SK-N-SH treated with all-trans-retinoic acid at 6 μM for 48 hours (cell line): ENCODE data around the gene CGB7.

Experiments
- ATAC-seq: fragments of 200-7000 bp; cut with Tn5 transposase; 3 replicates; pipeline ENCODE4 v1.9.1; 2020; ENCODE audit warnings: mild to moderate bottlenecking, moderate library complexity
- ARNTL ChIP-seq: fragments of 450-650 bp; formaldehyde crosslinking; IDR thresholded peaks from 2 replicates; pipeline ENCODE4 v1.5.0; 2020; ENCODE audit warnings: low read depth, mild to moderate bottlenecking, moderate library complexity, borderline replicate concordance
- BACH2 ChIP-seq: fragments of 250-450 bp; sonication (Bioruptor Pico); IDR thresholded peaks from 2 replicates; pipeline ENCODE4 v1.9.0; 2021; ENCODE audit warnings: mild to moderate bottlenecking, borderline replicate concordance
- CREB5 ChIP-seq: fragments of 250-450 bp; sonication (Bioruptor Pico); IDR thresholded peaks from 2 replicates; pipeline ENCODE4 v1.5.1; 2020; ENCODE audit warnings: low read depth, mild to moderate bottlenecking, moderate library complexity
- CSDC2 ChIP-seq: fragments of 250-450 bp; sonication (Bioruptor Pico); IDR thresholded peaks from 2 replicates; pipeline ENCODE4 v1.5.0; 2020; ENCODE audit warnings: mild to moderate bottlenecking, moderate library complexity
- CSRNP3 ChIP-seq: fragments of 250-450 bp; sonication (Bioruptor Pico); IDR thresholded peaks from 2 replicates; pipeline ENCODE4 v1.5.1; 2021; ENCODE audit warnings: mild to moderate bottlenecking, moderate library complexity
- ESRRG ChIP-seq: fragments of 250-450 bp; sonication (Bioruptor Pico); IDR thresholded peaks from 2 replicates; pipeline ENCODE4 v1.6.1; 2021; ENCODE audit warnings: mild to moderate bottlenecking
- GLIS3 ChIP-seq: fragments of 250-450 bp; sonication (Bioruptor Pico); IDR thresholded peaks from 2 replicates; pipeline ENCODE4 v1.5.0; 2020; ENCODE audit warnings: mild to moderate bottlenecking, moderate library complexity
- ISL1 ChIP-seq: fragments of 250-450 bp; sonication (Bioruptor Pico); IDR thresholded peaks from 2 replicates; pipeline ENCODE4 v2.1.2; 2022; ENCODE audit warnings: mild to moderate bottlenecking, moderate library complexity
- OSR1 ChIP-seq: fragments of 250-450 bp; sonication (Bioruptor Pico); IDR thresholded peaks from 2 replicates; pipeline ENCODE4 v1.8.0; 2022; ENCODE audit warnings: moderate library complexity, mild to moderate bottlenecking, inconsistent platforms
- PATZ1 ChIP-seq: fragments of 250-450 bp; sonication (Bioruptor Pico); IDR thresholded peaks from 2 replicates; pipeline ENCODE4 v1.8.0; 2020; ENCODE audit warnings: mild to moderate bottlenecking, moderate library complexity, borderline replicate concordance
- POU6F1 ChIP-seq: fragments of 250-450 bp; sonication (Bioruptor Pico); IDR thresholded peaks from 2 replicates; pipeline ENCODE4 v1.8.0; 2021; ENCODE audit warnings: low read depth, mild to moderate bottlenecking, moderate library complexity, borderline replicate concordance
- PPARA ChIP-seq: fragments of 250-450 bp; sonication (Bioruptor Pico); IDR thresholded peaks from 2 replicates; pipeline ENCODE4 v1.5.0; 2020; ENCODE audit warnings: mild to moderate bottlenecking, borderline replicate concordance
- RARB ChIP-seq: fragments of 250-450 bp; sonication (Bioruptor Pico); IDR thresholded peaks from 2 replicates; pipeline ENCODE4 v1.8.0; 2021; ENCODE audit warnings: mild to moderate bottlenecking, moderate library complexity
- SNAI2 ChIP-seq: fragments of 250-450 bp; sonication (Bioruptor Pico); IDR thresholded peaks from 2 replicates; pipeline ENCODE4 v1.5.0; 2020; ENCODE audit warnings: mild to moderate bottlenecking, moderate library complexity
- TOX ChIP-seq: fragments of 250-450 bp; sonication (Bioruptor Pico); IDR thresholded peaks from 2 replicates; pipeline ENCODE4 v1.8.0; 2021; ENCODE audit warnings: mild to moderate bottlenecking, moderate library complexity, borderline replicate concordance
- TSHZ2 ChIP-seq: fragments of 250-450 bp; sonication (Bioruptor Pico); IDR thresholded peaks from 2 replicates; pipeline ENCODE4 v1.5.0; 2020; ENCODE audit warnings: mild to moderate bottlenecking, moderate library complexity
- ZC3H10 ChIP-seq: fragments of 250-450 bp; sonication (Bioruptor Pico); IDR thresholded peaks from 2 replicates; pipeline ENCODE4 v1.5.1; 2021; ENCODE audit warnings: mild to moderate bottlenecking, moderate library complexity
- ZFP3 ChIP-seq: fragments of 250-450 bp; sonication (Bioruptor Pico); IDR thresholded peaks from 2 replicates; pipeline ENCODE4 v1.5.0; 2020; ENCODE audit warnings: mild to moderate bottlenecking, moderate library complexity
- ZFP30 ChIP-seq: fragments of 450-650 bp; formaldehyde crosslinking; IDR thresholded peaks from 2 replicates; pipeline ENCODE4 v1.5.0; 2022; ENCODE audit warnings: mild to moderate bottlenecking, moderate library complexity
- ZNF70 ChIP-seq: fragments of 450-650 bp; formaldehyde crosslinking; IDR thresholded peaks from 2 replicates; pipeline ENCODE4 v1.5.0; 2020; ENCODE audit warnings: mild to moderate bottlenecking, moderate library complexity
- ZNF8 ChIP-seq: fragments of 450-650 bp; formaldehyde crosslinking; IDR thresholded peaks from 2 replicates; pipeline ENCODE4 v1.5.0; 2020; ENCODE audit warnings: mild to moderate bottlenecking, moderate library complexity

The CGB7 gene

DNA sequence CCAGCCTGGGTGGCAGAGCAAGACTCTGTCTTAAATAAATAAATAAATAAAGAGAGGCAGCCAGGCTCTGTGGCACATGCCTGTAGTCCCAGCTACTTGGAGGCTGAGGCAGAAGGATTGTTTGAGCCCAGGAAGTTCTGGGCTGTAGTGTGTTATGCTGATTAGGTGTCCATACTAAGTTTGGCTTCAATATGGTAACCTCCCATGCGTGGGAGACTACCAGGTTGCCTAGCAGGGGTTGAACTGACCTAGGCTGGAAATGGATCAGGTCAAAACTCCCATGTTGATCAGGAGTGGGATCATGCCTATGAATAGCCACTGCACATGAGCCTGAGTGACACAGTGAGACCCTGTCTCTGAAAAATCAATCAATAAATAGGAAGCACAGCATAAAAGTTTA, 23.7 kb upstream of the CGB7 start:
- TF ChIP-seq SNAI2 (CRISPR knock-in tag): no peak
- TF ChIP-seq BACH2 (CRISPR knock-in tag): no peak
- TF ChIP-seq CREB5 (CRISPR knock-in tag): no peak
- TF ChIP-seq PPARA (CRISPR knock-in tag): no peak
- TF ChIP-seq ZNF8 (CRISPR knock-in tag): no peak
- TF ChIP-seq CSDC2 (CRISPR knock-in tag): no peak
- ATAC-seq: no peak

GRCh38 chr19:49080392-49080791, 22.8 kb upstream of the CGB7 start:
- no peak for ATAC-seq
- no peak for TF ChIP-seq ZC3H10 (CRISPR knock-in tag)
- TF ChIP-seq, all 23 proteins: peak for 0

DNA sequence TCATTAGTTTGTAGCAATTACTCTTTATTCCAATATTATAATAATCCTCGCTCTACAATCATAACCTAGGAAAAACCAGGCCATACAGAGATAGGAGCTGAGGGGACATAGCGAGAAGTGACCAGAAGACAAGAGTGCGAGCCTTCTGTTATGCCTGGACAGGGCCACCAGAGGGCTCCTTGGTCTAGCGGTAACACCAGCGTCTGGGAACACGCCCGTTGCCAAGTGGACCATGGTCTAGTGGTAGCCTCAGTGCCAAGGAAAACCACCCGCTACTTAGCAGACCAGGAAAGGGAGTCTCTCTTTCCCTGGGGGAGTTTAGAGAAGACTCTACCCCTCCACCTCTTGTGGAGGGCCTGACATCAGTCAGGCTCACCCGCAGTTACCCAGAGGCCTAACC, 17.3 kb upstream of the CGB7 start:
- peak; percentile 45; the same call in 2 of the 3 replicates for ATAC-seq

DNA sequence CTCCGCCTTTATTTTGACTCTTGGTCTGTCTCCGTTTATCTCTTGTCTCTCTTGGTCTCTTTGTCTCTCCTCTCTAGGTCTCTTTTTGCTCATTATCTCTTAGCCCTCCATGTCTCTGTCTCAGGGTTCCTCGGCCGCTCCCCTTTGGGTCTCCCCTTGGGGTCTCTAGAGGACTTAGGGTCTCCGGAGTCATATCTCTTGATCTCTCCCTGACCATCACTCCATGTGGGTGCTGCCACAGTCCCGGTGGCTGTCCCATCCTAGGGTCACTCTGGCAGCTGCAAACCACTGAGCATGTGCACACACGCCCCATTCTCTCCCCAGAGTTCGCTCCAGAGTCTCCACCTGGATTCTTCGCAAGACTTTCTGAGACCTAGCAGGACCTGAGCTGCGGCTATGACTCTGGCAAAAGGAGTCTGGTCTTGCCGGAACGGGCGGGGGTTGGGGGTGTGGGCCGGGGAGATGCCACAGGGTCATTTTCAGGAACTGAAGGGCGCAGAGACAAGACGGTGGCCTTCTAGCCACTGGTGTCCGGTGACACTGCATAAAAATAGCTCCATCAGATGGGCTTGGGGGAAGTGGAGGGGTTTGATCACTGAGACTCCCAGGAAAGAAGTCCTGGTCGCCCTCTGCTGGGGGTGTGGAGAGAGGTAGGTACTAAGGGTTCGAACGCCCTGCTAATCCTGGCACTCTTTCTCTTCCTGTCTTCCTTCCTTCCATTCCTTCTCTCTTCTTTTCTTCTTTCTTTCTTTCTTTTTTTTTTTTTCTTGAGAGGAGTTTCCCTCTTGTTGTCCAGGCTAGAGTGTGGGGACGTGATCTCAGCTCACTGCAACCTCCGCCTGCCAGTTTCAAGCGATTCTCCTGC, 16.2 kb upstream of the CGB7 start:
- peak; percentile 60 for ATAC-seq
- TF ChIP-seq ZNF8 (CRISPR knock-in tag): no peak
- TF ChIP-seq OSR1 (CRISPR knock-in tag): no peak
- TF ChIP-seq ZFP30 (CRISPR knock-in tag): no peak
- TF ChIP-seq CREB5 (CRISPR knock-in tag): no peak
- TF ChIP-seq TOX: no peak
- TF ChIP-seq CSDC2 (CRISPR knock-in tag): no peak
- TF ChIP-seq ZFP3 (CRISPR knock-in tag): no peak
- no peak for TF ChIP-seq ARNTL
- TF ChIP-seq CSRNP3 (CRISPR knock-in tag): no peak
- TF ChIP-seq ESRRG (CRISPR knock-in tag): no peak
- no peak for TF ChIP-seq SNAI2 (CRISPR knock-in tag)
- no peak for TF ChIP-seq RARB (CRISPR knock-in tag)
- TF ChIP-seq POU6F1: no peak

- peak; percentile 17 for ATAC-seq
- TF ChIP-seq ISL1 (CRISPR knock-in tag) (no peak), PATZ1 (CRISPR knock-in tag) (no peak), TSHZ2 (CRISPR knock-in tag) (no peak), CSDC2 (CRISPR knock-in tag) (no peak), PPARA (CRISPR knock-in tag) (no peak), ARNTL (no peak), ZNF70 (CRISPR knock-in tag) (no peak), TOX (no peak), GLIS3 (CRISPR knock-in tag) (no peak)
- TF ChIP-seq, all 23 proteins: peak for 0
Measured at GRCh38 chr19:49071860-49072547, 14.5 kb upstream of the CGB7 start.
